GM06990 (cell line): Measurements from ENCODE around the gene ARRDC1.

Source experiments
- DNase-seq: peaks from one replicate; pipeline ENCODE4 v3.0.0-alpha.2; 2011; ENCODE audit not compliant: insufficient read length; ENCODE audit errors: extremely low read depth
- H3K27me3 ChIP-seq: replicated peaks from 2 replicates; pipeline ENCODE4 v1.6.0; 2011; ENCODE audit warnings: low read length; ENCODE audit not compliant: control insufficient read depth, insufficient read depth
- H3K36me3 ChIP-seq: 2 replicates; pipeline ENCODE4 v1.5.1; 2011; ENCODE audit warnings: low read length; ENCODE audit not compliant: control insufficient read depth, insufficient read depth
- H3K4me3 ChIP-seq: replicated peaks from 2 replicates; pipeline ENCODE4 v1.5.1; 2011; ENCODE audit warnings: low read depth, mild to moderate bottlenecking, control low read depth, low read length
- CTCF ChIP-seq: IDR thresholded peaks from 2 replicates; pipeline ENCODE4 v1.5.1; 2011; ENCODE audit warnings: low read length, control low read depth, mild to moderate bottlenecking, inconsistent platforms; ENCODE audit not compliant: insufficient read depth, poor library complexity, severe bottlenecking

The ARRDC1 gene

DNA sequence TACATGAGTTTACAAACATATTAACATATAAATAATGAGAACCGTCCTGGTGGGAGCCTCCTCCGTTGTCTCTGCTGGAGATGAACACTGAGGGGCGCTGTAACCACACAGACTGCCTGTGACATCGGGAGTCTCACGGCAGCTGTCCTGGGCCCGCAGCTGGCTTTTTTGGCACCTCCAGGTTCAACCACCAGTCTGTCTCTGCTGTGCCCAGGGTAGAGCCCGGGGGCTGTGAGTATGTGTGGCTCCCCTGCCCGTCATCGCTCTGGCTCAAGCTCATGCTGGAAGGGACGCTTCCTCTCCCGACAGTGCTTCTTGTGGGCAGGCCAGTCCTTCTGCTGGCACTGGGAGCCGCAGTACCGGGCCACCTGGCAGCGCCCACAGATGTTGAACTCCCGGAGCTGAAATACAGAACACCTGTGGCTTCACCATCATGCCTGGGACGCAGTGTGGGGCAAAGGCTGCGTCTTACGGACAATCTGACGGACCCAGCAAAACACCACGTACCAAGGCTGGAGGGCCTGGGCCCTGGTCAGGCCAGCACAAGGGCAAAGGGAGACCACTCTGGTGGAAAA, 23.1 kb upstream of the ARRDC1 start:
- Histone ChIP-seq H3K36me3 (peaks cover 20% of the 10 kb centered on the region), H3K4me3 (no peak overlapping the region), H3K27me3 (no peaks in the 10 kb centered on the region)
- DNase-seq, result no peak
- TF ChIP-seq CTCF, result peak; percentile 9

DNA sequence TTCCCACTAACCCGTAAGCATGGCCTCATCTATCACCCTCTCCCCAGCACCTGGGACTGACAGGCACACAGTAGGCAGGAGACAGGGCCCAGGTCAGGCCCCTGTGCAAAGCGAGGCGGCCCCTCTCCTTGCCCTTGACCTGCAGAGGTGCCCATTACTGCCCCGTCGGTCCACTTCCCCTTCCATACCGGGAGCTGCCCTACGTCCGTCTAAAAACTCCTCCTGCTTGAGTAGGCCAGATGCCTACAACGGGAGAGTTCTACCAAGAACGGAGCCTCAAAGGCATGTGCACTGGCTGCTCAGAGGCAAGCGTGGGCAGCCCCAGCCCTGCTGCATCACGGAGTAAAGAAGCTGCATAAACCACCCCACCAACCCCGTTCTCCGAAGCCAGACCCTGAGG, 22.1 kb upstream of the ARRDC1 start:
- Histone ChIP-seq H3K36me3 (peaks cover 25% of the 10 kb centered on the region), H3K4me3 (no peak overlapping the region), H3K27me3 (no peaks in the 10 kb centered on the region)
- DNase-seq, result no peak
- no peak for TF ChIP-seq CTCF

GRCh38 chr9:137583957-137584356, 21.5 kb upstream of the ARRDC1 start:
- Histone ChIP-seq H3K36me3 (peaks cover 26% of the 10 kb centered on the region), H3K4me3 (no peak overlapping the region), H3K27me3 (no peaks in the 10 kb centered on the region)
- DNase-seq, result no peak
- no peak for TF ChIP-seq CTCF

GRCh38 chr9:137586854-137587253, 18.6 kb upstream of the ARRDC1 start:
- Histone ChIP-seq H3K36me3 (peaks cover 23% of the 10 kb centered on the region), H3K4me3 (no peak overlapping the region), H3K27me3 (no peaks in the 10 kb centered on the region)
- no peak for DNase-seq
- TF ChIP-seq CTCF, result no peak

DNA sequence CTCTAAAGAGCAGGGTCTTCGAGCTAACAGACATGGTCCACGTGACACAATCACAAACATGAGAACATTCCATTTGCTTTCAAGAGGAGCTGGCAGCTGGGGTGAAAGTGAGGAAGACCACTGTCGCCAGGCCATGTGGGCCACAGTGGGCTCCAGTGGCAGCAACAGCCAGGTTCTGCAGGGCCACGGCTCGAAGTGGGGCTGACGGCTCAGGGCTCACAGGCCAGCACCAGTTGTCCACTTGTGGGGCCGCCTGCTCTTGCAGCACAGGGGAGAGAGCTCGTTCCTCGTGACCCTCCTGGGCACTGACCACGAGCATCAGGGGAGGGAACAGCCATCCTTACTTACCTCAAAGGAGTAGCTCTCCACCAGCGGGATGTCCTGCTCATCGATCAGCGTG, 17.2 kb upstream of the ARRDC1 start:
- no peak for TF ChIP-seq CTCF
- no peak for DNase-seq
- Histone ChIP-seq H3K27me3 (no peaks in the 10 kb centered on the region), H3K4me3 (no peak overlapping the region), H3K36me3 (peaks cover 16% of the 10 kb centered on the region)

DNA sequence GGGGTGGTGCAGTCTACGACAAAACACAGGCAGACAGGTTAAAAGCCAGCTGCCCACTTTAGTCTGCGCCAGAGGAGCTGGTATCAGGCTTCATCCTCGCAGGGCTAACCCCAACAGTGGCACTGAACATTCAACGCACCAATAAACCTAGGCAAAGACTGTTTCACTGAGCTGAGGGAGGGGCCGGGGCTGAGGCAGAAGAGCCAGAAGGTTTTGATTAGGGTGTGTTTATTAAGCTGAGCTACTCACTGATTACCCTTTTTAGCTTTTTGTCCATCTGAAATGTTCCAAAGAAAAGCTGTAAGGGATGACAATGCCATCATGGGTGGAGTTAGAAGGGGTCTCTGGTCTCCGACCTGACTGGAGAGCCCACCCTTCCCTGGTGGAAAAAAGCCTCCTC, 16.6 kb upstream of the ARRDC1 start:
- no peak for TF ChIP-seq CTCF
- no peak for DNase-seq
- Histone ChIP-seq H3K36me3 (peaks cover 15% of the 10 kb centered on the region), H3K27me3 (no peaks in the 10 kb centered on the region), H3K4me3 (peak overlapping the region; percentile 81)
